ENCODE results near the gene PTPRN2.

PTPRN2 gene

DNA sequence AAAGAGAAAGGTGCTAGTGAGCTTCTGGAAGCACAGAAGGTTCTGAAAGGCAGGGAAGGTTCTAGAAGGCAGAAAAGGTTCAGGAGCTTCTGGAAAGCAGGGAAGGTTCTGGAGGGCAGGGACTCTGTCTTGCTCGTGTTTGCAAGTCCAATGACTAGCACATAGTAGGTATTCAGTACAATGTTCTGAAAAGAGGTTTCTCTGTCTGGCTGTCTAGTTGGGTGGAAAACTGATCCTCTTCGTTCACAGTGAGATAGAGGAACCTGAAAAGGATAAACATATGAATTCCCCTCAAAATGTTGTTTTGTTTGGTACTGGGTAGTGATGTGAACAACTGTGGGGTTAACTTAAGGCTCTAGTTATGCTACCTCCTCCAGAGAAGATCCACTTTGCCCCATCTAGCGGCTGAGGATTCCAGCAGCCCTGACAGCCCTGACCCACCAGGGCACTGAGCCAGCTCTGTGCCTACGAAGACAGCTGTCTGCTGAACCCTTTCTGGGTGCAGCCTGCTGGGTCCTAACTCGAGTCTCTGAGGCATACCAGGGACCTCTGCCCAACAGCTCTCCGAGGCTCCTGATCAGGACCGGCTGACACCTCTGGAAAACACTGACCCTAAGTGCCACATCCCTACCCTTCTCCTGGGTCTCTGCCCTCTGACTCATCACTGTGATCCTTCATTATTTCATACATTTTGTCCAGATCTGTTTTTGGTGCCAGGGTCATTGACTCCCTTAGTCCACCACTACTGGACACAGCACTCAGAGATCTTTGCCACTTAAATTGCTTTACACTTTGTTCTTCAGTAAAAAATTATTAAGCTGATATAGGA, 15.4 kb downstream of the PTPRN2 start:
- Histone ChIP-seq H3K79me1 (ENCODE audit: low read length) (no peaks in the 10 kb centered on the region), H3K9ac (ENCODE audit: low read length) (no peak overlapping the region), H3K4me2 (ENCODE audit: low read length) (no peak overlapping the region), H2AK5ac (ENCODE audit: low read length) (no peak overlapping the region), H3K23ac (ENCODE audit: low read length) (no peak overlapping the region), H3K79me2 (ENCODE audit: control insufficient read depth, insufficient read depth, low read length) (no peaks in the 10 kb centered on the region), H2BK15ac (replicated peaks; ENCODE audit: low read depth) (no peak overlapping the region), H3K18ac (ENCODE audit: low read length) (no peak overlapping the region), H3K56ac (ENCODE audit: low read length) (no peak overlapping the region), H3K4ac (ENCODE audit: low read depth, low read length) (no peak overlapping the region), H3K27me3 (ENCODE audit: insufficient read depth, low read length, poor library complexity) (peaks cover 3% of the 10 kb centered on the region), H2BK5ac (ENCODE audit: low read length) (no peak overlapping the region), H3K4me1 (ENCODE audit: control insufficient read depth, low read depth, low read length) (no peaks in the 10 kb centered on the region), H4K8ac (ENCODE audit: low read depth, low read length) (no peak overlapping the region), H3K36me3 (ENCODE audit: control insufficient read depth, insufficient read depth, low read length) (no peaks in the 10 kb centered on the region), H4K5ac (ENCODE audit: low read length) (no peak overlapping the region), H2BK120ac (ENCODE audit: low read depth, low read length) (no peak overlapping the region), H3K27ac (ENCODE audit: low read depth, low read length) (no peak overlapping the region), H3K4me3 (ENCODE audit: low read length) (no peak overlapping the region)
- peak; percentile 30 for DNase-seq
- no CpG with 5 or more reads among the region's 7 CpGs for WGBS (ENCODE audit: extremely low coverage, insufficient coverage, low lambda C conversion rate)

DNA sequence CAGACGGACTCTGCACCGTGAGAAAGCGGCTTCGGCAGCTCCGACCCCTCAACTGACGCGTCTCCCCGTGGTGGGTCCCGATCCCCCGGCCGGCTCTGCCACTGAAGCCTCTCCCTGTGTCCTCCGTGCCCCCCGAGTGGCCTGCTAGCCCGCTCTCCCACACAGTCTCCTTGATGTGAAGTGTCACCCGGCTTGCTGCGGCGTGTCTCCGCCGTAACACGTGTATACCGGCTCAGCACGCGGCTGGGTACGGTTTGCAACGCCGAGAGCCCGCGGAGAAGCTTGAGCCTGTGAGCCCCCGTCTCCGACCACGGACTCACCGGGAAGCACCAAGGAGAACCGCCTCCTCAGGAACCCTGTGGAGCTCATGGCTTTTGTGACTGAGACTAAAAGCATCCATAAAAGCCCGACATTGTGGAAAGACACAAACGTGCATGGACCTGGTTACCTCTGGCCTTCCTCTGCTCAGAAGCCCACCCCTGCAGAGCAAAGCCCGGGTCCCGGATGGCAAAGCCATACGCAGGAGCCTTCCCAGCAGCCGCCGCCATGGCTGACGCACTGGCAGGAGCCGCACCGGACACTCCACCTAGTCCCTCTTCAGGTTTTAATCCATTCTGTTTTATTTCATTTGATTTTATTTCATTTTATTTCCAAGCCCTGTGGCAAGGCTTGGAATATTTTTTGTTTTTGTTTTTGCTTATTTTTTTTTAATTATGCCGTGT, 17.0 kb downstream of the PTPRN2 start:
- Histone ChIP-seq H3K79me2 (ENCODE audit: control insufficient read depth, insufficient read depth, low read length) (no peaks in the 10 kb centered on the region), H3K79me1 (ENCODE audit: low read length) (no peaks in the 10 kb centered on the region), H3K4me1 (ENCODE audit: control insufficient read depth, low read depth, low read length) (no peaks in the 10 kb centered on the region), H4K5ac (ENCODE audit: low read length) (no peak overlapping the region), H3K18ac (ENCODE audit: low read length) (no peak overlapping the region), H3K4ac (ENCODE audit: low read depth, low read length) (no peak overlapping the region), H2BK120ac (ENCODE audit: low read depth, low read length) (no peak overlapping the region), H3K56ac (ENCODE audit: low read length) (no peak overlapping the region), H2BK15ac (replicated peaks; ENCODE audit: low read depth) (no peak overlapping the region), H3K9ac (ENCODE audit: low read length) (no peak overlapping the region), H2AK5ac (ENCODE audit: low read length) (no peak overlapping the region), H3K4me3 (ENCODE audit: low read length) (no peak overlapping the region), H3K36me3 (ENCODE audit: control insufficient read depth, insufficient read depth, low read length) (no peaks in the 10 kb centered on the region), H3K23ac (ENCODE audit: low read length) (no peak overlapping the region), H3K27ac (ENCODE audit: low read depth, low read length) (no peak overlapping the region), H2BK5ac (ENCODE audit: low read length) (no peak overlapping the region), H4K8ac (ENCODE audit: low read depth, low read length) (no peak overlapping the region), H3K27me3 (ENCODE audit: insufficient read depth, low read length, poor library complexity) (peaks cover 3% of the 10 kb centered on the region), H3K4me2 (ENCODE audit: low read length) (no peak overlapping the region)
- WGBS (ENCODE audit: extremely low coverage, insufficient coverage, low lambda C conversion rate): no CpG with 5 or more reads among the region's 44 CpGs
- DNase-seq: no peak

DNA sequence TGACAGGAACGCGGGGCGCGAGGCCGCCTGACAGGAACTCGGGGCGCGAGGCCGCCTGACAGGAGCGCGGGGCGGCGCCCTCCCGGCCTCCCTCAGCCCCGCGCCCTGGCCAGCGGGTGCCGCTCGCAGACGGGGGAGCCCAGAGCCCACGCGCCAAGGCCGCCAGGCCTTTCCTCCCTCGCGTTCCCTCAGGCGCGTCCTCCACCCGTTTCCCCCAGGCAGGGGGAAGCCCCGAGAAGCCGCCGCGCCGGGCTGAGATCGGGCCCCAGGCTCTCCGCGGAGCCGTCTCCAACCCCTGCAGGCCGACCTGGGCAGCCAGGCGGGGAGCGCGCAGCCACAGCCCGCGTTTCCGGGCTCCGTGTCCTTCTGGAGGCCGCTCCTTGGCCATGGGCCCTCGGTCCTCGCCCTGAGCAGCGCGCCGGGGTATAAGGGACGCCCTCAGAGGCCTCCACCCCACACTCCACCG, 17.7 kb downstream of the PTPRN2 start:
- H3K23ac ChIP-seq (ENCODE audit: low read length): no peak overlapping the region
- H3K4me2 ChIP-seq (ENCODE audit: low read length): no peak overlapping the region
- no peak overlapping the region for H3K4me3 ChIP-seq (ENCODE audit: low read length)
- H3K18ac ChIP-seq (ENCODE audit: low read length): no peak overlapping the region
- no peak overlapping the region for H3K4ac ChIP-seq (ENCODE audit: low read depth, low read length)
- H3K36me3 ChIP-seq (ENCODE audit: control insufficient read depth, insufficient read depth, low read length): no peaks in the 10 kb centered on the region
- no CpG with 5 or more reads among the region's 53 CpGs for WGBS (ENCODE audit: extremely low coverage, insufficient coverage, low lambda C conversion rate)
- peak; percentile 21 for DNase-seq
- peaks cover 3% of the 10 kb centered on the region for H3K27me3 ChIP-seq (ENCODE audit: insufficient read depth, low read length, poor library complexity)
- no peaks in the 10 kb centered on the region for H3K4me1 ChIP-seq (ENCODE audit: control insufficient read depth, low read depth, low read length)
- no peak overlapping the region for H3K56ac ChIP-seq (ENCODE audit: low read length)
- no peak overlapping the region for H2BK5ac ChIP-seq (ENCODE audit: low read length)
- no peak overlapping the region for H4K5ac ChIP-seq (ENCODE audit: low read length)
- no peak overlapping the region for H2BK15ac ChIP-seq (replicated peaks; ENCODE audit: low read depth)
- no peaks in the 10 kb centered on the region for H3K79me2 ChIP-seq (ENCODE audit: control insufficient read depth, insufficient read depth, low read length)
- no peak overlapping the region for H3K9ac ChIP-seq (ENCODE audit: low read length)
- H3K27ac ChIP-seq (ENCODE audit: low read depth, low read length): no peak overlapping the region
- no peak overlapping the region for H2AK5ac ChIP-seq (ENCODE audit: low read length)
- H4K8ac ChIP-seq (ENCODE audit: low read depth, low read length): no peak overlapping the region
- H2BK120ac ChIP-seq (ENCODE audit: low read depth, low read length): no peak overlapping the region
- H3K79me1 ChIP-seq (ENCODE audit: low read length): no peaks in the 10 kb centered on the region

DNA sequence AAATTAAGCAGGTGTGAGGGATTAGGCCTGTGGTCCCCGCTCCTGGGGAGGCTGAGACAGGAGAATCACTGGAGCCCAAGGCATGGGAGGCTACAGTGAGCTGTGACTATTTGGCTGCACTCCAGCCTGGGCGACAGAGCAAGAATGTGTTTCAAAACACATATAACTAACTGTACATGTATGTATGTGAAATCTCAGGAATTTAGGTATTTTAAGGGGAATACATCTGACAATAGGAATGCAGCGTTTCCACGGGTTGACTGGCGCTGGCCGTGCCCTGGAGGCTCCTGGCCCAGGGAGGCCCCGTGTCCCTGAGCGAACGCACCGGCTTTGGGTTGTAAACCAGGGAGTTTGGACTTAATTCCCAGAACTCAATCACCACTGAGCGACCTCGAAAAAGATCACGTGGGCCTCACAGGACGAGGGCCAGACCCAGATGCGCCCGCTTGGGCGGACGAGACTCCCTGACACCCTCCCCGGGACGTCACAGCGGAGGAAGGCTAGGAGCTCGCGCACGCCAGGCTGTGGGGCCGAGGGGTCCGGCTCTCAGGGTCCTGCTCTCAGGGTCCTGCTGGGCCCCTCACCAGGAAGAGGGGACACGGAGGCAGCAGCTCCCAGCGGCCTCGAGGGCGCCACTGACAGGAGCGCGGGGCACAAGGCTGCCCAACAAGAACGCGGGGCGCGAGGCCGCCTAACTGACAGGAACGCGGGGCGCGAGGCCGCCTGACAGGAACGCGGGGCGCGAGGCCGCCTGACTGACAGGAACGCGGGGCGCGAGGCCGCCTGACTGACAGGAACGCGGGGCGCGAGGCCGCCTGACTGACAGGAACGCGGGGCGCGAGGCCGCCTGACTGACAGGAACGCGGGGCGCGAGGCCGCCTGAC, 18.4 kb downstream of the PTPRN2 start:
- H3K79me1 ChIP-seq (ENCODE audit: low read length): no peaks in the 10 kb centered on the region
- H3K4me2 ChIP-seq (ENCODE audit: low read length): no peak overlapping the region
- H2BK120ac ChIP-seq (ENCODE audit: low read depth, low read length): no peak overlapping the region
- no peak overlapping the region for H2BK5ac ChIP-seq (ENCODE audit: low read length)
- H3K18ac ChIP-seq (ENCODE audit: low read length): no peak overlapping the region
- no CpG with 5 or more reads among the region's 67 CpGs for WGBS (ENCODE audit: extremely low coverage, insufficient coverage, low lambda C conversion rate)
- H2AK5ac ChIP-seq (ENCODE audit: low read length): no peak overlapping the region
- H3K23ac ChIP-seq (ENCODE audit: low read length): no peak overlapping the region
- DNase-seq: no peak
- H4K5ac ChIP-seq (ENCODE audit: low read length): no peak overlapping the region
- no peak overlapping the region for H3K4me3 ChIP-seq (ENCODE audit: low read length)
- H3K36me3 ChIP-seq (ENCODE audit: control insufficient read depth, insufficient read depth, low read length): no peaks in the 10 kb centered on the region
- no peak overlapping the region for H3K4ac ChIP-seq (ENCODE audit: low read depth, low read length)
- no peak overlapping the region for H3K56ac ChIP-seq (ENCODE audit: low read length)
- no peaks in the 10 kb centered on the region for H3K4me1 ChIP-seq (ENCODE audit: control insufficient read depth, low read depth, low read length)
- peaks cover 3% of the 10 kb centered on the region for H3K27me3 ChIP-seq (ENCODE audit: insufficient read depth, low read length, poor library complexity)
- no peaks in the 10 kb centered on the region for H3K79me2 ChIP-seq (ENCODE audit: control insufficient read depth, insufficient read depth, low read length)
- H2BK15ac ChIP-seq (replicated peaks; ENCODE audit: low read depth): no peak overlapping the region
- no peak overlapping the region for H3K9ac ChIP-seq (ENCODE audit: low read length)
- H4K8ac ChIP-seq (ENCODE audit: low read depth, low read length): no peak overlapping the region
- no peak overlapping the region for H3K27ac ChIP-seq (ENCODE audit: low read depth, low read length)

DNA sequence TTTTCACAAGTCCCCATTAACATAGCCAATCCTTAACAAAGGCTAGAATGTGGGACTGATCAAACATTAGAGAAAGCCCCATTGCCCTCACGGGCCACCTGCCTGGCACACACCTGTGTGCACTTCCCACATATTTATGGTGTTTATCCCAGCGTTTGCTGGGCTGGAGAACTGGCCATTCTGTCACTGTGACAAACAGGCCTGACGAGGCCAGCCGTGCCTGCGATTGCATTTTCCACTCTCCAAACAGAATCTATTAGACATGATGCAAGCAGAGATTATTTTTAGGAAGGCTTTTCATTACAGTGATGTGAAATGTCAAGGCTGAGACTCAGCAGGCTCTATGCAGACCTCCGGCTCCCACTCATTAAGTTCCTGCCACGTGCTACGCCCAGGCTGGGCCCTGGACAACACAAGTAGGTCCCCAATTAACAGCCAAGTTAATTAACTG, 20.4 kb downstream of the PTPRN2 start:
- no peak overlapping the region for H3K4me2 ChIP-seq (ENCODE audit: low read length)
- no peak overlapping the region for H3K23ac ChIP-seq (ENCODE audit: low read length)
- H3K4me1 ChIP-seq (ENCODE audit: control insufficient read depth, low read depth, low read length): no peaks in the 10 kb centered on the region
- no peak overlapping the region for H3K18ac ChIP-seq (ENCODE audit: low read length)
- no peak overlapping the region for H3K4me3 ChIP-seq (ENCODE audit: low read length)
- H3K79me1 ChIP-seq (ENCODE audit: low read length): no peaks in the 10 kb centered on the region
- H4K8ac ChIP-seq (ENCODE audit: low read depth, low read length): no peak overlapping the region
- no peak overlapping the region for H2BK120ac ChIP-seq (ENCODE audit: low read depth, low read length)
- no peak overlapping the region for H2BK5ac ChIP-seq (ENCODE audit: low read length)
- H3K56ac ChIP-seq (ENCODE audit: low read length): no peak overlapping the region
- no peak overlapping the region for H3K9ac ChIP-seq (ENCODE audit: low read length)
- H3K79me2 ChIP-seq (ENCODE audit: control insufficient read depth, insufficient read depth, low read length): no peaks in the 10 kb centered on the region
- H4K5ac ChIP-seq (ENCODE audit: low read length): no peak overlapping the region
- no peak overlapping the region for H3K27ac ChIP-seq (ENCODE audit: low read depth, low read length)
- H3K4ac ChIP-seq (ENCODE audit: low read depth, low read length): no peak overlapping the region
- H2BK15ac ChIP-seq (replicated peaks; ENCODE audit: low read depth): no peak overlapping the region
- no CpG with 5 or more reads among the region's 8 CpGs for WGBS (ENCODE audit: extremely low coverage, insufficient coverage, low lambda C conversion rate)
- H3K27me3 ChIP-seq (ENCODE audit: insufficient read depth, low read length, poor library complexity): peaks cover 3% of the 10 kb centered on the region
- no peaks in the 10 kb centered on the region for H3K36me3 ChIP-seq (ENCODE audit: control insufficient read depth, insufficient read depth, low read length)
- no peak for DNase-seq
- H2AK5ac ChIP-seq (ENCODE audit: low read length): no peak overlapping the region
